Tongue (tissue), 2 donors: ENCODE measurements around the gene KIF5B. TPM values are rescaled to one million over a fixed set of nuclear protein-coding genes. Genes with fewer than 3 reads are reported as not detected.
A peak's percentile ranks its signal among the peaks of the same experiment; 100 is the strongest.
"Not testable (repeated sequence)": the region's sequence is repeated elsewhere in the genome, so short reads cannot be mapped to it uniquely, and the experiment has no call there.

Experiments used
- DNase-seq: peaks from one replicate; pipeline ENCODE4 v3.0.0-alpha.2; 2015
- total RNA-seq: library from RNA; depleted of rRNA; stranded (reverse); fragments of >200 nt; gene quantifications from one replicate; pipeline ENCODE4 v1.2.3, GENCODE V29; 2014

KIF5B gene
- total RNA-seq, 1 donor from 2014 or later, result 164 TPM

DNA sequence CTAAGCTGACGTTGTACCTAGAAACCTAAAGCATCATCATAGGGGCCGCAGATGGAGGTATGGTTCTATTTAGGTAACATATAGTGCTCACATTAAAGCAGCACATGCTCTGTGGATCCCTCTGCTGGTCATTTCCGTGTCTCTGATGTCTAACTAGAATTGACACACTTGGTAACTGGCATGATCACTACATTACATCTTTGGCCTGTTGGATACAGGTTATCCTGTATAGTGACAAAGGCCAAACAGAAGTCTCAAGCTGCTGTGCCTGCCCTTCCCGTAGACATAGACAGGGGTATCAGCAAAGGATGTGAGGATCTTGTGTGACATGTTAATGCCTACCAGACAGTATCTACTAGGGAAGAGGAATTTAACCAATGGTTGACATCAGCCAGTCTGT is 51.2 kb downstream of the KIF5B start:
- peak; percentile 44 for DNase-seq

DNA sequence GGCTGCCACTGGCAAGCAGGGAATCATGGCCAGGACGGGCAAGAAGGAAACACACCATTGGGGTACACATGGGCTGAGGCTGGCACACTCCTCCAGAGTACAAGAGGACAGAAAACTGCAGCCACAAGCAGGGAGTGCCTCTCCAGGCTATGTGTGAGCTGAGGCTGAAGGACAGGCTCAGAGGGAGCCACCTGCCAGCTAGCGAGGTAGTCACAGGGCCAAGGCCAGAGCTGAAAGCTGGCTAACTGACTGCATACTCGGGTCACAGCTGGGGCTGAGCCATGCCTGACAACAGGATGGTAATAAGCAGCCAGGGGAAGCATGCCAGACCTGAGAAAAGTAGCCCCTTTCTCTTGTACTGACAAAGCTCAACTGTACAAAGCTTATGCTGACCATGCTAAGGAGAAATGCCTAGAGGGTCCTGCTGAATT is 52.0 kb downstream of the KIF5B start:
- DNase-seq, result peak; percentile 67

DNA sequence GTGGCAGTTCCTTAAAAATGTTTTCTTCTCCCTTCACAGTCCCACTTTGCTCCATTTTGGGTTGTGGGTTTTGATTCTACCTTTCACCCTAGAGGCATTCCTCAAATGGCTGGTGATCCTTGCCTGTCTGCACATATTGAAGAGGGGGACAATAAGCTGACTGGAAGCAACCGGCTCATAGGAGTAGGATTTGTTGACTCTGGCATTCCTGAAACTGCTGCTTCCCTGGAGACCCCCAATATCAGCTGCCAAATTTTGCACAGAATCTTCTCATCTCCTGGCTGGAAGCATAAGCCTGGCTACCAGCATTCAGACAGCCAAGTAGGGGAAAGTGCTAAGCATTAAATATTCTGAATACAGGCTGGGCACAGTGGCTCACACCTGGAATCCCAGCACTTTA is 53.7 kb downstream of the KIF5B start:
- peak; percentile 34 for DNase-seq

DNA sequence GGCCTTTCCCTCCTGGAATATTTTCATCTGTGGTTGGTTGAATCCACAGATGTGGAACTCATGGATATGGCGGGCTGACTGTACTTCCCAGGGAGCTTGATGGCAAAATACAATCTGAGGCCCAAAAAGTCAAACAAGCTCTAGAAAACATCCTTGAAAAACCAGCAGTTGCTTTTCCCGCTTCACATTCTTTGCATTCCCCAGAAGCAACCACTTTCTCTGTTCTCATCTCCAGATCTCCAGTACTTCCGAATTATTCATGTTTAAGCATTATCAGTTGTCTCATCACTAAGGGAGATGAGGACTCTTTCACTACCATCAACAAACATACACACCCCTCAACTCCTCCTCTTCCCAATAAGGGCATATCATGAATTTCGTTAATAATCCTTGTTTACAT is 55.3 kb downstream of the KIF5B start:
- no peak for DNase-seq

DNA sequence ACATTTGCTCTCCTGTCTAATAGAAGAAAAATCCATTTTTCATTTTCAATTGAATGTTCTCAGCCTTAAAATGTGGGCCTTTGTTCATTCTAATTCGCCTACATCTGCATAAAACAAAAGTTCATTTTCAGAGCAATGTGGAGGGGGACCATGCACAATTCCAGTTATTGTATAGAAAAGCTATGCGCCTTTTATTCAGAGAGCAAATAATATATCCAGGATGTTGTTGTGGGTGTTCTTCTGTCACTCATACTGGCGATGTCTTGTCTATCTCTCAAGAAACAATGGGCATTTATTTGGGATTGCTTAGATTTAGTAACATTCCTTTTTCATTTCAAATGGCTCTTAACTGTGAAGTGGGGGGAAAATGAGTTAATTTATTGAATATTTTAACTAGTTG is 56.4 kb downstream of the KIF5B start:
- DNase-seq, result no peak

DNA sequence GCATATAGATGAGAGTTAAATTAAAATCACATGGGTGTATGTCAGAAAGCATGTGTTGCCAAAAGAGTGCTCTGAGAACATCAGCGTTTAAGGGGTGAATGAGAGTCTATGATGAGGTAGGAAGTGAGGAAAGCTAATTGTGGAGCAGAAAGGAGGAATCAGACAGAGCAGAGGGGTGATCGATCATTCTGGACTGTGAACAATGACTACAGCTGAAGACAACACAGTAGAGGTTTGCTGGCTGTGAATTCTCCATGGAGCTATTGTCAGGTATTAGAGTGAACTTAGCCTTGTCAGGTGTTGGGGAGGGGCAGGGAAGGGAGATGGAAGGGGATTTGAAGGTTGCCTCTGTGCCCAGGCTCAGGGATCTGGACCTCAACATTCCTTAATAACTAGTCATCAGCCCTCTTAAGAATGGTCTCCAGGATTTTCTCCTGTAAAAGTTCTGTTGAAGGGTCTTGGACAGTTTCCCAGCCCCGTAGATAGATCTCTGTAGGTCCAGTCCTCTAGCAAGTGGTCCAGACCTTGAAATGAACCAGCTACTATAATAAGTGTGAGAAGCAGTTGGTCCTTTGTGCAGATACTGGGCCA is 57.1 kb downstream of the KIF5B start:
- no peak for DNase-seq

DNA sequence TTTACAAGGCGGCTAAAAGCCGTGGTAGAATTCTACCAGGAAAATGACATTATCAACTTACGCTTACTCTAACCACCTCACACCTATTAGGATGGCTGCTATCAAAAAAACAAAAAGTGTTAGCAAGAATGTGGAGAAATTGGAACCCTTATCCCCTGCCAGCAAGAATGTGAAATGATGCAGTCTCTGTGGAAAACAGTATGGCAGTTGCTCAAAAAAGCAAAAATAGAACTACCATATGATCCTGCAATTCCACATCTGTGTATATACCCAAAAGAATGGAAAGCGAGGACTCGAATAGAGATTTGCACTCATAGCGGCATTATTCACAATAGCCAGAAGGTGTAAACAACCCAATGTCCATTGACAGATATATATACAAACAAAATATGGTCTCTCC is 61.3 kb downstream of the KIF5B start:
- no peak for DNase-seq

DNA sequence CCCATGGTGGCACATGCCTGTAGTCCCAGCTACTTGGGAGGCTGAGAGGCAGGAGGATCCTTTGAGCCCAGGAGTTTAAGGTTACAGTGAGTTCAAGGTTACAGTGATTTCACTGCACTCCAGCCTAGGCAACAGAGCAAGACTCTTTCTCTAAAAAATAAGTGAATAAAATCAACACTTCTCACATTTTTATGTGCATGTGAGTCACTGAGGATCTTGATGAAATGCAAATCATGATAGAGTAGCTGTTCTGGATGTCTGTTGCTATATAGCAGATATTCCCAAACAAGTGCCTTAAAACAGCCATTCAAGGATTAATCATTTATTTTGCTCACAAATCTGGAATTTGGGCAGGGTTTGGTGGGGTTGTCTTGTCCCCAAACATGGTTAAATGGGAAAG is 65.3 kb downstream of the KIF5B start:
- no peak for DNase-seq

DNA sequence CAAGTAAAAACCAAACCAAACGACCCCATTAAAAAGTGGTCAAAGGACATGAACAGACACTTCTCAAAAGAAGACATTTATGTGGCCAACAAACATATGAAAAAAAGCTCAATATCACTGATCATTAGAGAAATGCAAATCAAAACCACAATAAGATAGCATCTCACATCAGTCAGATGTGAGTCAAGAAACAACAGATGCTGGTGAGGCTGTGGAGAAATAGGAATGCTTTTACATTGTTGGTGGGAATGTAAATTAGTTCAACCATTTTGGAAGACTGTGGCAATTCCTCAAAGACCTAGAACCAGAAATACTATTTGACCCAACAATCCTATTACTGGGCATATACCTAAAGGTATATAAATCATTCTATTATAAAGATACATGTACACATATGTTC is 68.4 kb downstream of the KIF5B start:
- not testable (repeated sequence) for DNase-seq

DNA sequence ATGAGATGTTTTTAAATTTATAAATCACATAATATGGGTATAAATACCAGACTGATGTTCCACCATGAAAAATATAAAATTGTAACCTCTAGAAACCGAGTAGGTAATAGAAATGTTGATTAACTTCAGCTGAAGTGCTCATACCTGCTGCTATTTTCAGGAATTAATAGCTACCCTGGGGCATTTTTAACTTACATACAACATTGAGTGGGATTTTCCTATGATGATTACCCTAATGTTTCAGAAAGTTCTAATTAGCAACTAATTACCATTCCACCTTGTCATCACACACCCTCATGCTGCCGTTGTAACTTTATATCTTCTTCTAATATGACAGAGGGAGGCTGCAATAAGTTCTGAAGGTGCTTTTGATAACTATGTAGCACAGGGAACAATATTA is 74.1 kb downstream of the KIF5B start:
- no peak for DNase-seq

DNA sequence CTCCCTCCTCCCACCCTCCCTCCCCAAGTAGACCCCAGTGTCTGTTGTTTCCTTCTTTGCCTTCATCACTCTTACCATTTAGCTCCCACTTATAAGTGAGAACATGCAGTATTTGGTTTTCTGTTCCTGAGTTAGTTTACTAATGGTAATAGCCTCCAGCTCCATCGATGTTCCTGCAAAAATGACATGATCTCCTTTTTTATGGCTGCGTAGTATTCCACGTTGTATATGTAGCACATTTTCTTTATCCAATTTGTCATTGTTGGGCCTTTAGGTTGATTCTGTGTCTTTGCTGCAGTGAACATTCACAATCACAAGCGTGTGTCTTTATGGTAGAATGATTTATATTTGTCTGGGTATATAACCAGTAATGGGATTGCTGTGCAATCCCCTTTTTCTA is 75.8 kb downstream of the KIF5B start:
- DNase-seq, result no peak

DNA sequence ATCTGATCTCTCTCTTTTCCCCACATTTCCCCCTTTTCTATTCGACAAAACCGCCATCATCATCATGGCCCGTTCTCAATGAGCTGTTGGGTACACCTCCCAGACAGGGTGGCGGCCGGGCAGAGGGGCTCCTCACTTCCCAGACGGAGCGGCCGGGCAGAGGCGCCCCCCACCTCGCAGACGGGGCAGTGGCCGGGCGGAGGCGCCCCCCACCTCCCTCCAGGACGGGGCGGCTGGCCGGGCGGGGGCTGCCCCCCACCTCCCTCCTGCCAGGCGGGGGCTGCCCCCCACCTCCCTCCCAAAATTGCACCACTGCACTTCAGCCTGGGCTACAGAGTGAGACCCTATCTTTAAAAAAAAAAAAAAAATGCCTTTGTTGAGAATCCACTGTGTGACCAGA is 77.2 kb downstream of the KIF5B start:
- DNase-seq, result not testable (repeated sequence)

DNA sequence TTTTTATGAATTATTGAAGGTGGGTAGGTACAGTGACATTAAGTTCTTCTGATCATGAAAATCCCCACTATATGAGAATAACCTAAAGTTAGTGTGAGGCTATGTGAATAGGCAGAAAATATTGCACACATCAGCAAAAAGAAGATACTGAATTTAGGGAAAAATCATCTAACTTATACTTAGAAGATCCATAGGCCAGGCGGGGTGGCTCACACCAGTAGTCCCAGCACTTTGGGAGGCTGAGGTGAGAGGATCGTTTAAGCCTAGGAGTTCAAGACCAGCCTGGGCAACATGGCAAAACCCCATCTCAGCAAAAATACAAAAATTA is 78.1 kb downstream of the KIF5B start:
- DNase-seq, result no peak

DNA sequence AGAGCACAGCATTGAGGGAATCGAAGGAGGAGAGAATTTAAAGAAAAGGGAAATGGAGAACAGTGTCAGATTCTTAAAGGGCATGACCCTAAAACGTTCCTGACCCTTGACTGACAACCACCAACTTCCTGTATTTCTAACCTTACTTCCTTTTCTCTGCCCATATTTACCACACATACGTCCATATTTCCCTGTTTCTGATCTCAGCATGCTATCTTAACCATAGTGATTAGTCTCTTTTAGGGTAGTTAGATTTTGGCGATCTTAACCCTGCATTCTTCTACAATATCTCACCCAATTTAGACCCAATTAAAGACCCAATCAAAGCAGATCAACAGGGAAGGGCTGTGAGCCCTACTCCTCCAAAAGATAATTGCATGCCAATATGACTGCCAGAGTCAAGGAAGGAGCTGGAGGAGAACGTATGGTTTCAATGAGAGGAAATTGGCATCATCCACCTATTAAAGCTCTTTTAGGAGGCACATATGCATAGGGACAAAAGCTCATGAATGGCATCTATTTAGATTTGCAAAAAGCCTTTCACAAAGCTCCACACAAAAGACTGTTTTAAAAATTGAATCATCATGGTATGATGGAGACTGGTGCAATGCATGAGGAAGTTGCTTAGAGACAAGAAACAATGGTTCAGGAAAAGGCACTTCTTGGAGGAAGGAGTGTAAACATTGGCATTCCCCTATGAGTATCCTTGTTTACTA is 78.6 kb downstream of the KIF5B start:
- DNase-seq, result no peak

DNA sequence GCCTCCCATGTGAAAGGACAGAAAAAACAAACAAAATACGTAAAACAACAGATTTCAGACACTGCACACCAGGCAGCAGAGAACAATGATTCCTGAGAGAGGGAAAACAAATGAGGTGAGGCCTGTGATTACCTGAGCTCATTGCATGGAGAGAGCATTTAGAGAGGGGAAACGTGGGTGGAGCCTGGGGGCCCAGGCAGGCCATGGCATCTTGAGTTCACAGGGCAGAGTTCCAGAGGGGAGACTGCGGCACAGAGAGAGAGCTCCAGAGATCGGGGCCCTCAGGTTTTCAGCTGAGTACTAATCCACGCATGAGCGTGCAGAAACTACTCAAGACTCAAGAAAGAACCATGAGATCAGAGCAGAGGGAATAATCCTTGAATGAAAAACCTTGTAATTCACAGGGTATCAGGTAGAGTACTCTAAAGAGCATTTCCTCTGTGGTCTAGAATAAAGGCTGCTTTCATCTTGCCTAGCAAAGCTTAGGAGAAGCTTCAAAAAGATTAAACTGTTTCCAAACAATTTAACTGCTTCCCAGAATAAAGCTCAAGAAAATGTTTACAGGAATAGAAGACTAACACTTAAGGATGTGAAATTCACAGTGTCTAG is 81.0 kb downstream of the KIF5B start:
- DNase-seq, result no peak

DNA sequence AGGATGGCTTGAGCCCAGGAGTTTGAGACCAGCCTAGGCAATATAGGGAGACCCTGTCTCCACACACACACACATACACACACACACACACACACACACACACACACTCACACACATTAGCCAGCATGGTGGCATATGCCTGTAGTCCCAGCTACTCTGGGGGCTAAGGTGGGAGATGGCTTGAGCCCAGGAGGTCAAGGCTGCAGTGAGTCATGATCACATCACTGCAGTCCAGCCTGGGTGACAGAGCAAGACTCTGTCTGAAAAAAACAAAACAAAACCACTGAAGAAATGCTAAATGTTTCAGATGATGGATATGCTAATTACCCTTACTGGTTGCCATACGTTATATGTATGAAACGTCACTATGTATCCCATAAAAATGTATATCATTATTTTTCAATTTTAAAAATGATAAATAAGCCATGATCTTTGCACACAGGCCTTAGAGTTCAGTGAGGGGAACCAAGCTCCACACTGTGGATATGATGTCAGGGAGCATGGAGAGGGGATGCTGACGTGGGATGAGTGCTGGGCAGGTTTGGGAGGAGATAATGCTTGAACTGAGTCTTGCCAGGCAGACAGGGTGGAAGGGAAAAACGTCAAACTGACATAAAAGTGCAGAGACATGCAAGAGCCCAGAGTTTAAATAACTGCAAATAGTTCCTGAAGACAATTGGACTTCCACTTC is 81.6 kb downstream of the KIF5B start:
- no peak for DNase-seq

DNA sequence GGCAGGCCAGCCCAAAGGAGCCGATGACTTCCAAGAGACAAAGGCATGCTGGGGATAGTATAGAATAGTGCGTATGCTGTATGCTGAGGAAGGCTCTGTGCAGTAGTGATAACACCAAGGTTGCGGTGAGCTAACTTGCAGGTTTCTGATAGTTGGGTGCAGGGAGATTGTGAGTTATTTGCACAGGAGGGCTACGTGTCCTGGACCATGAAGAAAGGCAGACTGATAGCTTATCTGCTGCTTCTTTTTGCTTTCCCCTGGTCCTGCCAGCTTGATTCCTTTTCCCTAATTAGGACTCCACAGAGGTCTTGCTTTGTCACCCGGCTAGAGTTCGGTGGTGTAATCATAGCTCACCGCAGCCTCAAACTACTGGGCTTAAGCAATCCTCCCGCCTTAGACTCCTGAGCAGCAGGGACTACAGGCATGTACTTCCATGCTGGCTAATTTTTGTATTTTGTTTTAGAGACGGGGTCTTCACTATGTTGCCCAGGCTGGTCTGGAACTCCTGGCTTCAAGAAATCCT is 83.6 kb downstream of the KIF5B start:
- DNase-seq, result no peak

DNA sequence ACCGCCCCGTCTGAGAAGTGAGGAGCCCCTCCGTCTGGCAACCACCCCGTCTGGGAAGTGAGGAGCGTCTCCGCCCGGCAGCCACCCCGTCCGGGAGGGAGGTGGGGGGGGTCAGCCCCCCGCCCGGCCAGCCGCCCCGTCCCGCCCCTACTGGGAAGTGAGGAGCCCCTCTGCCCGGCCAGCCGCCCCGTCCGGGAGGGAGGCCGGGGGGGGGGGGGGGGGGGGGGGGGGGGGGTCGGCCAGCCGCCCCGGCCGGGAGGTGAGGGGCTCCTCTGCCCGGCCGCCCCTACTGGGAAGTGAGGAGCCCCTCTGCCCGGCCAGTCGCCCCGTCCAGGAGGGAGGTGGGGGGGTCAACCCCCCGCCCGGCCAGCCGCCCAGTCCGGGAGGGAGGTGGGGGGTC is 86.4 kb downstream of the KIF5B start:
- not testable (repeated sequence) for DNase-seq

DNA sequence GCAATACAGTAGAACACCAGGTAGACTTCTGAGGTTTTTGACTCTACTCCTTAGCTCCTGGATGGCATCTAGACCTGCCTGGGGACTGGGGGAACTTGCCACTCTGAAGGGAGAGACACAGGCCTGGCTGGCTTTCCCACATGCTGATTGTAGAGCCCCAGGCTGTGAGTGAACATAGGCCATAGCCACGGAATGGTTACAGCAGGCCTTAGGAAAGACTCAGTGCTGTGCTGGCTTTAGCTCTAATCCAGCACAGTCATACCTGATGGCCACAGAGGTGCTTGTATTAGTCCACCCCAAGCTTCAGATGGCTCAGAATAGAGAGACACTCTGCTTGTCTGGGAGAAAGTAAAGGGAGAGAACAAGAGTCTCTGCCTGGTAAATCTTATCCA is 92.6 kb downstream of the KIF5B start:
- DNase-seq, result no peak

DNA sequence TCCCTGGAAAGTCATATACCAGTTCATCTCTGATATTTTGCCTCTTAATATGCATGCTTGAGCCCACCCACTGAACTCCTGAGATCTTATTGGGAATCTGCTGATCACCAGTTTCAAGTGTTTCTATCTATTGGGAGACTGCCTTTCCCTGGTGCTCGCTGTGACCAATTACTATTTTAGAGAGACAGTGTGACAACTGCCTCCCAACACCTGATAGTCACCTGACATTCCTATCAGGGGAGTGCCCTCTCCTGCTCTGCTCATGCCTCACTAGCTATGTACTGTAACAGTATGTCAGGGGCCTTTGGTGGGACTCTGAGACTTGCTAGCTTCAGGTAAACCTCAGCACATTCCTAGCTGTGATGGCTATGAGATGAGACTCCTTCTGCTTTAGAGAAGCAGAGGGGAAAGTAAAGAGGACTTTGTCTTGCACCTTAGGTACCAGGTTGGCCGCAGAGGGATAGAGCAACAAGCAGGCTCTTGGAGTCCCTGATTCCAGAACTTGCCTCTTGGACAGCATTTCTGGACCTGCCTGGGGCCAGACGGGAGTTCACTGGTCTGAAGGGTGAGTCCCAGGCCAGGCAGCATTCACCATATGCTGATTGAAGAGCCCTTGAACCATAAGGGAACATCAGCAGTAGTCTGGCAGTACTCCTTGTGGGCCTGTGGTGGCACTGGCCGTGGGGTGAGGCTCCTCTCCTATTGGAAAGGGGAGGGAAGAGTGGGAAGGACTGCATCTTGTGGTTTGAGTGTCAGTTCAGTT is 93.2 kb downstream of the KIF5B start:
- DNase-seq, result no peak

DNA sequence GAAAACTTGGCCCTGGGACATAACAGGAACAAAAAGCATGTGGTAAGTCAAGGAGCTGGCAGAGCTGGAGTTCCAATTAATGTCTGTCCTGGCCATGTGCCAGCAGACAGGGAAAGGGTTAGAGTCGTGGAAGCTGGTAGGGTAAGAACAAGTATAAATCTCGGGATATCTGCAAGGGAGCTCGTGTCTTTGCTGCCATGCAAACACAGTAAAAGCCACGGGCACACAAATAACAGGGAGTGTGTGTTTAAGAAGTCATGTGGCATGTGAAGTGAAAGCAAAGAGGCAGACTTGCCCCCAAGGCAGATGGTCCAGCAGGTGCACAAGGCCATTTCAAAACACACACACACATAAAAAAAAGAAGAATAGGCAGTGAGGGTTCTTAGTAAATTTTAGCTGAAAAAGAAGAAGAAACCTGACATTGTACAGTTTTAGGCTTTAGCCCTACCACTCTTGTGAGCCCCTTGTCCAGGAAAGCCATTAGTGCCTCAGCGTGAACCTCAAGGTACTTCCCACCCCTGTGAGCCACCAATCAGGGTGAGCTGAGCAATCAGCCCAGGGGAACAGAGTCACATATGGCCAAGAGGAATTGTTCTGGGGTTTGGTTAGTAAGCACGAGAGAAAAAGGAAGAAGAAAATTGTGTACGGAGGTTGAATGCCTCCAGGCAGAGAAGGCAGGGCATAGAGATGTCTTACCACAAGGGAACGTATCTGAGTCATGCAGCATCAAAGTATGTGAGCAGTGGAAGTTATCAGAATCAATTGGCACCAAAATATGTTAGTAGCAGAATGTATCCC is 94.7 kb downstream of the KIF5B start:
- peak; percentile 24 for DNase-seq
